ENCODE results near the gene WDR83. TPM values are rescaled to one million over a fixed set of nuclear protein-coding genes. Genes with fewer than 3 reads are reported as not detected.
A peak's percentile ranks its signal among the peaks of the same experiment; 100 is the strongest.

The WDR83 gene
- total RNA-seq, 1 experiment from 2014 or later = 19.4 TPM

DNA sequence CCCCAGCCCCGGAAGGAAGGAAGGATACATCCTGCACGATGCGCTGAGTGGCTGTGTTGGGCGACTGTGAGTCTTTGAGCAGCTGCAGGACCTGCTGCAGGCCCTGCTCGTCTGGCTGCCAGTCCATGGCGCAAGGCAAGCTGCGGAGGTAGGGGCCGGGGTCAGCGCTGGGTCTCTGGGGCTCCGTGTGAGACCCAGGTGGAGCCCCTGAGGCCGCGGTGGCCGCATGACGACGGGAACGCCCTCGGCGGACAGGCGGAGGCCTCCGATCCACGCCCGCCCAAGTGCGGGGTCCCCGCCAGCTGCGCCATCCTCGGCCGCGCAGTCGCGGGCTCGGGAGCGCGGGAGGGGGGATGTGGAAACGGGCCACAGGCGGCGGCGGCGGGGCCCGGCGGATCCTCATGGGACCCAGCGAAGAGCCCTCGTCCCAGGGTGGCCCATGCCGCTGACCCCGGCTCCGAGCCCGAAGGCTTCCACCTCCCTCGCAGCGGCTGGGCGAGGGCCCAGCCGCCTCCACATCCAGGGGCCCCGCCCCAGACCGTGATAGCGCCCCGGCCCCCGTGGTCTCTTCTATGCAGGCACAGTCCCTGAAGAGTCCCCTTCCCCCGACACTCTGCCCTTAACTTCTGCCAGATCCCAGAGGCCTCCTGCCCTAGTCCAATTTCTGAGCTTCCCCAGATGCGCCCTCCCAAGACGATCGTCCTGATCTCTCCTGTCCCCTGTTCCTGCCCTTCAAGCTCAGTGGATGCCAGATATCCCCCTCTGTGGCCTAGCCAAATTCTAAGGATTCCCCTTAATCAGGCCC is 54.4 kb downstream of the WDR83 start:
- H3K4me3 ChIP-seq (ENCODE audit: low read depth, low read length, poor library complexity, severe bottlenecking) = peak overlapping the region; percentile 94
- H3K4me1 ChIP-seq (ENCODE audit: insufficient read depth, low read length, poor library complexity, severe bottlenecking) = peaks cover 5% of the 10 kb centered on the region
- no peaks in the 10 kb centered on the region for H3K27me3 ChIP-seq (replicated peaks; ENCODE audit: insufficient read depth, low read depth, low read length, poor library complexity)
- no peak for TF ChIP-seq CTCF (conservative IDR thresholded peaks at IDR 0.05; ENCODE audit: low read depth, low read length)
- TF ChIP-seq EZH2 (IDR thresholded peaks at IDR 0.05; ENCODE audit: borderline replicate concordance, low read depth, low read length, poor library complexity, severe bottlenecking) = no peak
- intact Hi-C loops (cut with micrococcal nuclease; ENCODE audit: unreplicated experiment) = no loop called here
- ChIA-PET POLR2A (ENCODE audit: low non-redundant PET) (no interaction called here), CTCF (no interaction called here)
- H3K27ac ChIP-seq (ENCODE audit: low read depth, low read length, poor library complexity, severe bottlenecking) = peak overlapping the region; percentile 98
- DNase-seq (ENCODE audit: low spot score) = no peak
- no peaks in the 10 kb centered on the region for H3K9me3 ChIP-seq (ENCODE audit: low read depth, low read length, poor library complexity, severe bottlenecking)
- BruUV-seq (replicated peaks) = no TSS peak
- H3K36me3 ChIP-seq (ENCODE audit: insufficient read depth, low read length, poor library complexity, severe bottlenecking) = peaks cover 31% of the 10 kb centered on the region

GRCh38 chr19:12721656-12722565 is 55.3 kb downstream of the WDR83 start:
- H3K36me3 ChIP-seq (ENCODE audit: insufficient read depth, low read length, poor library complexity, severe bottlenecking) = peaks cover 25% of the 10 kb centered on the region
- ChIA-PET POLR2A (ENCODE audit: low non-redundant PET) (interaction anchor here (0.5 to 0.7 kb wide), 7 partner anchors 17 to 796 kb away, joined by 3 to 24 read pairs (median 5); no protein-coding TSS in a partner anchor), CTCF (interaction anchor here (0.6 to 1.2 kb wide), 3 partner anchors 38 to 77 kb away, joined by 3 to 8 read pairs (median 4); no protein-coding TSS in a partner anchor)
- no TSS peak for BruUV-seq (replicated peaks)
- intact Hi-C loops (cut with micrococcal nuclease; ENCODE audit: unreplicated experiment) = no loop called here
- no peak for TF ChIP-seq EZH2 (IDR thresholded peaks at IDR 0.05; ENCODE audit: borderline replicate concordance, low read depth, low read length, poor library complexity, severe bottlenecking)
- no peak for TF ChIP-seq CTCF (conservative IDR thresholded peaks at IDR 0.05; ENCODE audit: low read depth, low read length)
- H3K9me3 ChIP-seq (ENCODE audit: low read depth, low read length, poor library complexity, severe bottlenecking) = no peaks in the 10 kb centered on the region
- H3K27ac ChIP-seq (ENCODE audit: low read depth, low read length, poor library complexity, severe bottlenecking) = peak overlapping the region; percentile 98
- no peaks in the 10 kb centered on the region for H3K27me3 ChIP-seq (replicated peaks; ENCODE audit: insufficient read depth, low read depth, low read length, poor library complexity)
- H3K4me3 ChIP-seq (ENCODE audit: low read depth, low read length, poor library complexity, severe bottlenecking) = peak overlapping the region; percentile 94
- DNase-seq (ENCODE audit: low spot score) = peak; percentile 86
- H3K4me1 ChIP-seq (ENCODE audit: insufficient read depth, low read length, poor library complexity, severe bottlenecking) = peaks cover 5% of the 10 kb centered on the region

- H3K9me3 ChIP-seq (ENCODE audit: low read depth, low read length, poor library complexity, severe bottlenecking) = no peaks in the 10 kb centered on the region
- ChIA-PET POLR2A (ENCODE audit: low non-redundant PET) (interaction anchor here (0.5 to 0.6 kb wide), 2 partner anchors 30 to 795 kb away, joined by 4 to 5 read pairs; no protein-coding TSS in a partner anchor), CTCF (interaction anchor here (0.5 to 1.2 kb wide), 4 partner anchors 14 to 576 kb away, joined by 3 to 5 read pairs (median 4); partner anchors contain the start of gene GET3)
- TF ChIP-seq CTCF (conservative IDR thresholded peaks at IDR 0.05; ENCODE audit: low read depth, low read length) (no peak), EZH2 (IDR thresholded peaks at IDR 0.05; ENCODE audit: borderline replicate concordance, low read depth, low read length, poor library complexity, severe bottlenecking) (no peak)
- intact Hi-C loops (cut with micrococcal nuclease; ENCODE audit: unreplicated experiment) = no loop called here
- peak overlapping the region; percentile 94 for H3K4me3 ChIP-seq (ENCODE audit: low read depth, low read length, poor library complexity, severe bottlenecking)
- peaks cover 19% of the 10 kb centered on the region for H3K36me3 ChIP-seq (ENCODE audit: insufficient read depth, low read length, poor library complexity, severe bottlenecking)
- BruUV-seq (replicated peaks) = TSS peak; percentile 95
- H3K27ac ChIP-seq (ENCODE audit: low read depth, low read length, poor library complexity, severe bottlenecking) = peak overlapping the region; percentile 98
- peak; percentile 100 for DNase-seq (ENCODE audit: low spot score)
- no peaks in the 10 kb centered on the region for H3K27me3 ChIP-seq (replicated peaks; ENCODE audit: insufficient read depth, low read depth, low read length, poor library complexity)
- H3K4me1 ChIP-seq (ENCODE audit: insufficient read depth, low read length, poor library complexity, severe bottlenecking) = peaks cover 5% of the 10 kb centered on the region
These were observed 56.2 kb downstream of the WDR83 start for GRCh38 chr19:12722566-12723380.

Measured in A673 (cell line).